Heart left ventricle (tissue), 16 donors: ENCODE results near the gene CDH23. TPM values are rescaled to one million over a fixed set of nuclear protein-coding genes. Genes with fewer than 3 reads are reported as not detected.
A peak's percentile ranks its signal among the peaks of the same experiment; 100 is the strongest.

Experiments
- ATAC-seq, 4 donors: fragments of 200-7000 bp; cut with Tn5 transposase; one replicate each; pipeline ENCODE4 v1.9.1; 2020 to 2022; ENCODE audit warnings: moderate library complexity in 4 of 4, mild to moderate bottlenecking in 3 of 4, moderate number of reproducible peaks in 1 of 4
- DNase-seq, 5 donors: peaks; one replicate each; pipeline ENCODE4 v3.0.0-alpha.2; 2020
- H3K27ac ChIP-seq, 12 donors: fragments of 200-600 bp; sonication (generic) in 4 of 12; one replicate each; pipeline versions ENCODE4 v1.5.0 to v1.8.0; 2016 to 2022; ENCODE audit warnings: mild to moderate bottlenecking in 2 of 12
- H3K27me3 ChIP-seq, 9 donors: fragments of 200-600 bp; sonication (generic) in 2 of 9; one replicate each; pipeline versions ENCODE4 v1.5.1 to v1.8.0; 2016 to 2022; ENCODE audit warnings: mild to moderate bottlenecking in 3 of 9
- H3K36me3 ChIP-seq, 9 donors: fragments of 200-600 bp; sonication (generic) in 2 of 9; one replicate each; pipeline versions ENCODE4 v1.5.0 to v1.8.0; 2018 to 2022; ENCODE audit warnings: mild to moderate bottlenecking in 2 of 9
- H3K4me1 ChIP-seq, 12 donors: fragments of 200-600 bp; sonication (generic) in 4 of 12; one replicate each; pipeline versions ENCODE4 v1.5.0 to v1.8.0; 2016 to 2022; ENCODE audit warnings: mild to moderate bottlenecking in 3 of 12
- H3K4me3 ChIP-seq, 12 donors: fragments of 200-600 bp; sonication (generic) in 4 of 12; one replicate each; pipeline versions ENCODE4 v1.5.0 to v1.8.0; 2017 to 2022; ENCODE audit warnings: mild to moderate bottlenecking in 9 of 12, moderate library complexity in 4 of 12
- H3K9me3 ChIP-seq, 12 donors: fragments of 200-600 bp; sonication (generic) in 4 of 12; one replicate each; pipeline versions ENCODE4 v1.5.0 to v1.8.0; 2016 to 2022; ENCODE audit warnings: mild to moderate bottlenecking in 1 of 12
- POLR2A ChIP-seq, 2 donors: fragments of 450-650 bp; IDR thresholded peaks; one replicate each; pipeline ENCODE4 v1.6.1; 2017; ENCODE audit warnings: antibody characterized with exemption in 2 of 2, mild to moderate bottlenecking in 2 of 2, moderate library complexity in 2 of 2
- WGBS, 4 donors: extraction: QIAGEN DNeasy Blood & Tissue Kit in 2 of 4; methylation state at CpG; one replicate each; pipeline versions ENCODE4 v1.1.5 to v1.1.7; 2013 to 2018; 5-methylcytosine and 5-hydroxymethylcytosine counted together
- intact Hi-C, 10 donors: fragments of 100-400 bp; cut with DNase I; formaldehyde crosslinking; loops; one replicate each; pipeline versions ENCODE4 v1.11.1 to v1.14.2; 2022
- polyA plus RNA-seq, 2 donors: library from polyadenylated mRNA; stranded (reverse); fragments of 200-250 nt; gene quantifications; one replicate each; pipeline ENCODE4 v1.2.3, GENCODE V29; 2013
- total RNA-seq, 9 donors: library from RNA; depleted of rRNA in 2 of 9; stranded (reverse); fragments of >200 nt in 2 of 9; fragmentation: NEBNext Ultra II Directional in 3 of 9; extraction: Animal tissue kit (Norgen Biotek cat#: 25700) in 3 of 9; gene quantifications; one replicate each; pipeline versions ENCODE4 v1.1.0 to v1.2.4, GENCODE V29; 2016 to 2023
- TF ChIP-seq, protein P1 (sequence below), 12 donors: fragments of 200-600 bp; sonication (generic) in 4 of 12; IDR thresholded peaks; one replicate each; pipeline versions ENCODE4 v1.5.0 to v1.8.0; 2018 to 2022; ENCODE audit warnings: antibody characterized with exemption in 12 of 12, mild to moderate bottlenecking in 5 of 12
- donor health status: ischemic (EF 13 %, LVEDD 7.1; RV severe dilation, severe dysfunction).
- donor health status: healthy with polysubstance abuse.
- donor health status: DM: no; HTN: yes; CAD: no.
- donor health status: DM: no; HTN: no; CAD: no.
- donor health status: ischemic (EF 25% LVEDD 6.9; RV normal size, moderate dysfunction).
- donor health status: ischemic (EF 25% LVEDD 5.7; RV mildly dilated, moderate dysfunction).
- donor health status: healthy.
- donor health status: DM: yes; HTN: yes; CAD: no.
- donor health status: ischemic (EF 35%, LVEDD 5.7; RV mildly dilated, moderate dysfunction).
- donor health status: nonischemic (EF 11% LVEDD 7.7; RV severe dilation, severe dysfunction).
- donor health status: DM: yes; HTN: yes; CAD: no.
- donor health status: PGD.
- donor health status: ischemic (EF 29% LVEDD 5.4; RV normal size, mild dysfunction).
- donor health status: nonischemic (EF 23%, LVEDD 6.1; RV moderate dilation, normal function).

The CDH23 gene
- total and polyA plus RNA-seq, 11 donors, result 1.2 to 8.6 (median 3.9) TPM

DNA sequence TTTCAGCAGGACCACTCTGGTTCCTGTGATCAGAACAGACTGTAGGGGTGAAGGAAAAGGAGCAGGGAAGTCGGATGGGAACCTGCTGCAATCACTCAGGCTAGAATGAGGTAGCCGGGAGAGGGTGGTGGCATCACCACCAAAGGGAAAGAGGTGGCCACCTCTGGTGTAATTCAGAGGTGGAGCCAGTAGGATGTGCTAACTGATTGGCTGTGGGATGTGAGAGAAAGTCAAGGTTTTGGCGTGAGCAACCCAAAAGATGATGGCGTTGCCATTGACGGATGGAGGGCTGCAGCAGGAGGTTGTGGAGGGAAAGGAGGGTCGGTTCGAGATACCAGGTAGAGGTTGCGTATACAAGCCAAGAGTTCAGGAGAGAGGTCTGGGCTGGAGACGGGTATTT lies 384.0 kb downstream of the CDH23 start:
- Histone ChIP-seq H3K4me1 (peaks cover 0 to 36% (median 9%) of the 10 kb centered on the region in 12 donors), H3K27me3 (no peaks in the 10 kb centered on the region), H3K4me3 (no peak overlapping the region), H3K9me3 (no peaks in the 10 kb centered on the region), H3K36me3 (no peaks in the 10 kb centered on the region), H3K27ac (no peak overlapping the region)
- 89 to 94% (median 91%) methylated on average over 9 of the region's 9 CpGs for WGBS, 4 donors
- intact Hi-C loops, result no loop called here
- TF ChIP-seq POLR2A (IDR thresholded peaks at IDR 0.05), result no peak
- TF ChIP-seq, protein P1, sequence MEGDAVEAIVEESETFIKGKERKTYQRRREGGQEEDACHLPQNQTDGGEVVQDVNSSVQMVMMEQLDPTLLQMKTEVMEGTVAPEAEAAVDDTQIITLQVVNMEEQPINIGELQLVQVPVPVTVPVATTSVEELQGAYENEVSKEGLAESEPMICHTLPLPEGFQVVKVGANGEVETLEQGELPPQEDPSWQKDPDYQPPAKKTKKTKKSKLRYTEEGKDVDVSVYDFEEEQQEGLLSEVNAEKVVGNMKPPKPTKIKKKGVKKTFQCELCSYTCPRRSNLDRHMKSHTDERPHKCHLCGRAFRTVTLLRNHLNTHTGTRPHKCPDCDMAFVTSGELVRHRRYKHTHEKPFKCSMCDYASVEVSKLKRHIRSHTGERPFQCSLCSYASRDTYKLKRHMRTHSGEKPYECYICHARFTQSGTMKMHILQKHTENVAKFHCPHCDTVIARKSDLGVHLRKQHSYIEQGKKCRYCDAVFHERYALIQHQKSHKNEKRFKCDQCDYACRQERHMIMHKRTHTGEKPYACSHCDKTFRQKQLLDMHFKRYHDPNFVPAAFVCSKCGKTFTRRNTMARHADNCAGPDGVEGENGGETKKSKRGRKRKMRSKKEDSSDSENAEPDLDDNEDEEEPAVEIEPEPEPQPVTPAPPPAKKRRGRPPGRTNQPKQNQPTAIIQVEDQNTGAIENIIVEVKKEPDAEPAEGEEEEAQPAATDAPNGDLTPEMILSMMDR (IDR thresholded peaks at IDR 0.05), result no peak
- DNase-seq (peak in 2 of 5 donors; percentile 2 to 3), ATAC-seq (no peak)

DNA sequence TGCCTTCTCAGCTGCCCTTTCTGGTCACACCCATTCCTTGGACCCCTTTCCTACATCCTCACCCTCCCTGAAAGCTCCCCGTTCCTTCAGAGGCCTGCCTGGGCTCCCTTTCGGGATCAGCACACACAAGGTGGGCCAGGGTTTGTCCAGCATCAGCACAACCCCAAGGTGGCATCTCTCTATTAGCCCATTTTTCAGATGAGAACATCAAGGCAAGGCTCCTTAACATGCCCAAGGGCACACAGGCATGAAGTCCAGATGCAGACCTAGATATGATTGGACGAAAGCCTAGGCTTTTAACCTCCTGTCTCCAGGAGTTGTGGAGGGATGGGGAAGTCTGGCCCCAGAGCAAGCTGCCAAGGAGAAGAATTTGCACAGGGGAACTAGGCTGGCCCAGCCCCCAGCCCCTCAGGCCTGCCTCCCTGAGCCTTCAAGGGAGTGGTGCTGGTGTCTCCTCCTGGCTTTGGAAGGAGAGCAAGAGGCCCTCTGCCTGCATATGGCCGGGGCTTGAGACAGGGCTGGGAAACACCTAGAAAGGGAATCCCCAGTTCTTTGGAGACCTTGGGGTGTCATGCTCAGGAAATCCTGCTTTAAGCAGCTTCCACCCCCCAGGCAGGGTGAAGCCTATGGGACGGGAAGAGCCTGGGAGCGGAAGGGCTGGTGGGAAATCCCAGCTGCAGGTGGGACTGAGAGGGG lies 385.6 kb downstream of the CDH23 start:
- WGBS, 4 donors, result 74 to 84% (median 78%) methylated on average over 6 of the region's 6 CpGs
- DNase-seq (peak in 2 of 5 donors; percentile 8 to 38), ATAC-seq (peak in 1 of 4 donors; percentile 54)
- intact Hi-C loops, result no loop called here
- no peaks in the 10 kb centered on the region for H3K9me3 ChIP-seq
- H3K36me3 ChIP-seq, result no peaks in the 10 kb centered on the region
- TF ChIP-seq, protein P1 (IDR thresholded peaks at IDR 0.05), result no peak
- TF ChIP-seq POLR2A (IDR thresholded peaks at IDR 0.05), result no peak
- H3K4me1 ChIP-seq, result peaks cover 0 to 23% (median 7%) of the 10 kb centered on the region in 12 donors
- no peaks in the 10 kb centered on the region for H3K27me3 ChIP-seq
- H3K27ac ChIP-seq, result no peak overlapping the region
- no peak overlapping the region for H3K4me3 ChIP-seq

DNA sequence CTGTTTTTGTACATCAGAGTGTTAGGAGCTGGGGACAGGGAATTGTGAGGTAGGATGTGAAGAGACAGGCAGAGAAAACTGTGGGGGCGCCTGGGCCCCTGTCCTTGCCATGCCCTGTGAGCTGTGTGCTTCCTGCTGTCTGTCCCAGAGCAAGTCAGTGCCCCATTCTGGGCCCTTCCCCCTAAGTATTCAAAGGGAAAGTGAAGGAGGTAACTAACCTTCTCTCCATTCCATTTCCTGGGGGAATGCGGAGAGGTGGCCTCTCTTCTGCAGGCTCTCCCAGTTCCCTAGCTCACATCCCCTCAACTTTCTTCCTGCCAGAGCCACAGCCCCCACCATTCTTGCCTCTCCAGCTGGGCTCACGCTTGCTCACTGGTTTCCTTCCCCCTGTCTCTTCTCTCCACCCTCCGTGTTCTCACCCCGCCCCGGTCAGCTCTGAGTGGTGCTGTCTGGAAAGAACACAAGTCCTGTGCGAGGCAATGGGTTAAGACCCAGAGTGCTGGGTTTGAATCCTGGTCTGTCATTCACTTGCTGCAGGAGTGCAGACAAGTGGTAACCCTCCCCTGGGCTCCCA lies 386.3 kb downstream of the CDH23 start:
- Histone ChIP-seq H3K27me3 (no peaks in the 10 kb centered on the region), H3K27ac (no peak overlapping the region), H3K9me3 (no peaks in the 10 kb centered on the region), H3K4me1 (peaks cover 0 to 23% (median 7%) of the 10 kb centered on the region in 12 donors), H3K4me3 (no peak overlapping the region), H3K36me3 (no peaks in the 10 kb centered on the region)
- peak in 3 of 4 donors; percentile 50 to 72 (median 61) for ATAC-seq
- intact Hi-C loops, result no loop called here
- TF ChIP-seq POLR2A (IDR thresholded peaks at IDR 0.05), result no peak
- TF ChIP-seq, protein P1 (IDR thresholded peaks at IDR 0.05), result no peak
- peak in 2 of 5 donors; percentile 38 to 77 for DNase-seq
- WGBS, 4 donors, result 32 to 39% (median 38%) methylated on average over 7 of the region's 7 CpGs

DNA sequence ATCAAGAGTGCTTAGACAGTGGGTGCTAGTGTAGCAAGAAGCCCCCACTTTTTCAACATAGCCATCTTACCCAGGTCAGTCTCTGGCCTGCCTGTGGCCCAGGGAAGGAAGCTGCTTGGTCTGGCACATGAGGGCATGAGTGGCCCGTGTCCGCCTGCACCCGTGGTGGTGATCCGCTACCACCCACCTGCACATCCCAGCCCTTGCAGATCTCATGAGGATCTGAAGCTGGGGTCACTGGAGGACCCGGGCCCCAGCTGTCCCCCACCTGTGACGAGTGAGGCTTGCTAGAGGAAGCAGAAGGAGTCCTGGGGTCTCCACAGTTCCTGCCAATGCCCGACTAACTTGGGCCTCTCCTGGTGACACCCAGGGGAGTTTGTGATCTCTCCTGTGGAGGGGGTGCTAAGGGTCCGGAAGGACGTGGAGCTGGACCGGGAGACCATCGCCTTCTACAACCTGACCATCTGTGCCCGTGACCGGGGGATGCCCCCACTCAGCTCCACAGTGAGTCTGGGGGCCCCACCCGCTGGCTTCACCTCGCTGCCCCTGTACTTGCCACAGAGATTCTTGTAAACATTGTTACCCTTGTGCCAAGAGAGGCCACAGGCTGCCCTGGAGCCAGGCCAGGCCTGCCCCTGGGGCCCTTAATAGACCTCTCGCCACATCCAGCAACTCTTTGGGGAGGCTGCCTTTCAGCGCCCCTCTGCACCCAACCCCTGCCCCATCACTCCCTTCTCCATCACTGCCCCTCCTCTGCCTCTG lies 387.4 kb downstream of the CDH23 start:
- no peak for ATAC-seq
- DNase-seq, result peak in 2 of 5 donors; percentile 19 to 55

More for the DNA sequence above, 387.4 kb downstream of the CDH23 start:
- H3K36me3 ChIP-seq, result no peaks in the 10 kb centered on the region
- H3K27me3 ChIP-seq, result no peaks in the 10 kb centered on the region
- H3K27ac ChIP-seq, result no peak overlapping the region
- intact Hi-C loops, result no loop called here
- H3K4me3 ChIP-seq, result no peak overlapping the region
- WGBS, 4 donors, result 89 to 93% (median 91%) methylated on average over 12 to 17 of the region's 17 CpGs
- TF ChIP-seq, protein P1 (IDR thresholded peaks at IDR 0.05), result no peak
- no peak for TF ChIP-seq POLR2A (IDR thresholded peaks at IDR 0.05)
- H3K9me3 ChIP-seq, result no peaks in the 10 kb centered on the region
- H3K4me1 ChIP-seq, result peaks cover 0 to 19% (median 7%) of the 10 kb centered on the region in 12 donors
